Suprapubic skin (tissue), 4 donors: Measurements from ENCODE around the gene RNF150.

Experiments
- CTCF ChIP-seq, 2 donors: fragments of 200-600 bp in 1 of 2; fragments of 450-650 bp in 1 of 2; sonication (generic) in 1 of 2; IDR thresholded peaks; one replicate each; pipeline ENCODE4 v1.5.1; 2016 to 2019; ENCODE audit warnings: antibody characterized with exemption in 2 of 2, mild to moderate bottlenecking in 1 of 2, moderate library complexity in 1 of 2
- EP300 ChIP-seq: sonication (generic); formaldehyde crosslinking; IDR thresholded peaks from one replicate; pipeline ENCODE4 v1.6.1; 2017; ENCODE audit warnings: antibody characterized with exemption
- POLR2A ChIP-seq, 2 donors: fragments of 450-650 bp; IDR thresholded peaks; one replicate each; pipeline ENCODE4 v1.6.1; 2017; ENCODE audit warnings: antibody characterized with exemption in 2 of 2, mild to moderate bottlenecking in 2 of 2, moderate library complexity in 2 of 2
- POLR2AphosphoS5 ChIP-seq, 3 donors: sonication (generic); formaldehyde crosslinking; IDR thresholded peaks; one replicate each; pipeline ENCODE4 v1.6.1; 2017; ENCODE audit warnings: antibody characterized with exemption in 3 of 3

GRCh38 chr4:140930557-140930956 is 202.7 kb downstream of the RNF150 start:
- TF ChIP-seq EP300 (no peak), CTCF (IDR thresholded peaks at IDR 0.05) (no peak), POLR2AphosphoS5 (IDR thresholded peaks at IDR 0.05) (no peak), POLR2A (IDR thresholded peaks at IDR 0.05) (no peak)
